Measurements from ENCODE around the gene HIPK3. TPM values are rescaled to one million over a fixed set of nuclear protein-coding genes. Genes with fewer than 3 reads are reported as not detected.

The HIPK3 gene
- total and polyA plus RNA-seq, 2 donors (not counting 3 experiments of a cell fraction or from before 2014, with no cell fraction given): 13.3 to 36.1 TPM

DNA sequence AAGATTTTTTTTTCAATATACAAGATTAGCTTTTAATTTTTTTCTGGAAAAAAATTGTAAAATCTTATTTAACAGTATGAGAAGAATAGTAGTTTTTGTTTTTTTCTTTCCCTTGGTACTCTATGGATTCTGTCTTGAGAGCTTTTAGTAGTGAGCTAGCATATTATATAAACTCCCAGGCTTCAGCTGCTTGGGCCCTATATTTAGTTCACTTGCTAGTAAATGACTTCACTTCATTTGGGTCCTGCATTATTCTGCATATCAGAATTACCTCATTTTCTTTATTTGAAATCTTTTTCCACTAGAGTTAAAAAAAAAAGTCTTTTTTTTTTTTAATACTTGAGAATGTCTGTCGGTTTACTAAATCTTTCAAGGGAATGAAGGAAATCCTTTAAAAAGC is 33.1 kb downstream of the HIPK3 start:
- Histone ChIP-seq H3K9ac (replicated peaks; ENCODE audit: extremely low read depth, insufficient read depth, low read length) (no peak overlapping the region), H3K27ac (ENCODE audit: insufficient read depth, low read depth, low read length) (no peak overlapping the region), H4K20me1 (replicated peaks; ENCODE audit: control insufficient read depth, extremely low read depth, insufficient read depth, low read length) (peaks cover 7% of the 10 kb centered on the region), H2AFZ (ENCODE audit: low read depth, low read length) (no peak overlapping the region), H3K79me2 (ENCODE audit: control insufficient read depth, insufficient read depth, low read length) (peaks cover 55% of the 10 kb centered on the region), H3K9me1 (replicated peaks; ENCODE audit: control insufficient read depth, extremely low read depth, insufficient read depth, low read length) (no peaks in the 10 kb centered on the region), H3K4me2 (ENCODE audit: insufficient read depth, low read length) (no peak overlapping the region), H3K4me3 (replicated peaks in 1 of 3; ENCODE audit: insufficient read depth in 1 of 3, low read depth in 1 of 3, low read length in 3 of 3) (no peak overlapping the region), H3K36me3 (ENCODE audit: control insufficient read depth in 2 of 2, extremely low read depth in 1 of 2, insufficient read depth in 2 of 2, low read length in 2 of 2) (peaks cover 0 to 4% of the 10 kb centered on the region in 2 experiments), H3K27me3 (ENCODE audit: control insufficient read depth in 2 of 2, insufficient read depth in 2 of 2, low read length in 2 of 2) (no peaks in the 10 kb centered on the region), H3K4me1 (ENCODE audit: control insufficient read depth, extremely low read depth, insufficient read depth, low read length) (no peaks in the 10 kb centered on the region), H3K9me3 (replicated peaks; ENCODE audit: control insufficient read depth, insufficient read depth, low read length) (no peaks in the 10 kb centered on the region)
- ChIA-PET POLR2A (no interaction called here), CTCF (no interaction called here)
- intact Hi-C loops (cut with micrococcal nuclease) (no loop called here), dilution Hi-C loops (cut with MboI; ENCODE audit: extremely low pct_ligation_motif_present, low sequenced_read_pairs) (no loop called here)
- TF ChIP-seq FOS (IDR thresholded peaks at IDR 0.05; ENCODE audit: borderline replicate concordance, insufficient read depth, low read length) (no peak), GATA2 (IDR thresholded peaks at IDR 0.05; ENCODE audit: insufficient read depth, insufficient read length, low read depth, low read length) (no peak), POLR2A (IDR thresholded peaks at IDR 0.05; ENCODE audit: low read depth, low read length) (no peak), JUN (IDR thresholded peaks at IDR 0.05; ENCODE audit: borderline replicate concordance, insufficient read depth, insufficient read length, low read depth) (no peak), MYC (IDR thresholded peaks at IDR 0.05; ENCODE audit: low read depth, low read length) (no peak), EZH2 (IDR thresholded peaks at IDR 0.05; ENCODE audit: borderline replicate concordance, low read depth, low read length, severe bottlenecking) (no peak), CTCF (IDR thresholded peaks at IDR 0.05; ENCODE audit: extremely low read depth in 1 of 2, insufficient read depth in 1 of 2, low read depth in 1 of 2, low read length in 2 of 2) (no peak), POLR2AphosphoS5 (IDR thresholded peaks at IDR 0.05; ENCODE audit: insufficient read depth, low read depth, low read length) (no peak)
- TF ChIP-seq, protein P1, sequence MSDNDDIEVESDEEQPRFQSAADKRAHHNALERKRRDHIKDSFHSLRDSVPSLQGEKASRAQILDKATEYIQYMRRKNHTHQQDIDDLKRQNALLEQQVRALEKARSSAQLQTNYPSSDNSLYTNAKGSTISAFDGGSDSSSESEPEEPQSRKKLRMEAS (IDR thresholded peaks at IDR 0.05; ENCODE audit: insufficient read depth, insufficient read length): no peak
- FAIRE-seq (no peak), DNase-seq (ENCODE audit: low read depth, low spot score) (no peak)
- BruUV-seq (replicated peaks): no TSS peak
